SH-SY5Y (cell line): Measurements from ENCODE around the gene SPEN.

Experiments used
- GATA2 ChIP-seq: IDR thresholded peaks from 2 replicates; pipeline ENCODE4 v1.6.1; 2011; ENCODE audit warnings: mild to moderate bottlenecking, low read depth, low read length
- GATA3 ChIP-seq: IDR thresholded peaks from 2 replicates; pipeline ENCODE4 v1.6.1; 2011; ENCODE audit warnings: low read depth, mild to moderate bottlenecking, low read length, moderate library complexity

DNA sequence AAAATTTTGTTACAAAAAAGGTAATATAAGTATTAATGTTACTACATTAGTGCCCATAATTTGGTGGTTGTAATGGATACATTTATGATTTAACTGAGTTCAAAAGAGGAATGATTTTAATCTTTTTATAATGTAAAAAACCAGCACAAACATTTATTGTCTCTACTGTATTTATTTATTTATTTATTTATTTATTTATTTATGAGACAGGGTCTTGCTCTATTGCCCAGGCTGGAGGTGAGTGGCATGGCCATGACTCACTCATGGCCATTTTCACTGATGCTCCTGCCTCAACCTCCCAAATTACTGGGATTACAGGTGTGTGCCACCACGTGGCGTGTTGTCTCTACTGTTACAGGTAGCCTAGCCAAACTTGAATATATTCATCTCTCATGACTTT is 21.9 kb downstream of the SPEN start:
- TF ChIP-seq GATA2, result no peak
- TF ChIP-seq GATA3, result no peak
